Measurements from ENCODE around the gene UCP2. TPM values are rescaled to one million over a fixed set of nuclear protein-coding genes. Genes with fewer than 3 reads are reported as not detected.

Gene UCP2
- total RNA-seq, 1 donor from 2014 or later = 69.2 TPM

GRCh38 chr11:73958521-73959141 is 24.0 kb downstream of the UCP2 start:
- Mint-ChIP-seq H3K27ac (no peak overlapping the region), H3K4me3 (peak overlapping the region; percentile 19), H3K36me3 (no peaks in the 10 kb centered on the region), H3K9me3 (no peaks in the 10 kb centered on the region), H3K4me1 (peaks cover 16% of the 10 kb centered on the region), H3K27me3 (ENCODE audit: insufficient read depth, low read depth) (peaks cover 6% of the 10 kb centered on the region)
- Histone ChIP-seq H3K4me2 (no peak overlapping the region), H2AFZ (replicated peaks) (peak overlapping the region; percentile 19), H3K4me3 (no peak overlapping the region), H3K9ac (no peak overlapping the region), H3K4me1 (peaks cover 6% of the 10 kb centered on the region), H3F3A (ENCODE audit: low read depth) (no peaks in the 10 kb centered on the region), H3K9me3 (ENCODE audit: low read depth) (no peaks in the 10 kb centered on the region), H3K27me3 (no peaks in the 10 kb centered on the region), H3K79me2 (ENCODE audit: low read depth) (no peaks in the 10 kb centered on the region), H3K36me3 (no peaks in the 10 kb centered on the region), H4K20me1 (ENCODE audit: low read depth) (no peaks in the 10 kb centered on the region), H3K27ac (no peak overlapping the region)
- no peak for DNase-seq (ENCODE audit: low spot score)
- no peak for TF ChIP-seq CTCF (IDR thresholded peaks at IDR 0.05)
- TF ChIP-seq EZH2 (IDR thresholded peaks at IDR 0.05) = no peak
- TF ChIP-seq EZH2phosphoT487 (IDR thresholded peaks at IDR 0.05) = no peak

GRCh38 chr11:73957654-73958361 is 24.8 kb downstream of the UCP2 start:
- H4K20me1 ChIP-seq (ENCODE audit: low read depth) = no peaks in the 10 kb centered on the region
- no peak overlapping the region for H3K27ac ChIP-seq
- Mint-ChIP-seq H3K27ac (peak overlapping the region; percentile 62), H3K4me1 (peaks cover 16% of the 10 kb centered on the region), H3K4me3 (peak overlapping the region; percentile 19), H3K36me3 (no peaks in the 10 kb centered on the region), H3K9me3 (no peaks in the 10 kb centered on the region), H3K27me3 (ENCODE audit: insufficient read depth, low read depth) (peaks cover 6% of the 10 kb centered on the region)
- H3K36me3 ChIP-seq = no peaks in the 10 kb centered on the region
- no peaks in the 10 kb centered on the region for H3K79me2 ChIP-seq (ENCODE audit: low read depth)
- DNase-seq (ENCODE audit: low spot score) = no peak
- no peak for TF ChIP-seq CTCF (IDR thresholded peaks at IDR 0.05)
- TF ChIP-seq EZH2phosphoT487 (IDR thresholded peaks at IDR 0.05) = no peak
- no peak for TF ChIP-seq EZH2 (IDR thresholded peaks at IDR 0.05)
- H2AFZ ChIP-seq (replicated peaks) = no peak overlapping the region
- H3F3A ChIP-seq (ENCODE audit: low read depth) = no peaks in the 10 kb centered on the region
- H3K9ac ChIP-seq = no peak overlapping the region
- H3K4me1 ChIP-seq = peaks cover 6% of the 10 kb centered on the region
- no peaks in the 10 kb centered on the region for H3K27me3 ChIP-seq
- no peak overlapping the region for H3K4me2 ChIP-seq
- H3K4me3 ChIP-seq = no peak overlapping the region
- H3K9me3 ChIP-seq (ENCODE audit: low read depth) = no peaks in the 10 kb centered on the region

DNA sequence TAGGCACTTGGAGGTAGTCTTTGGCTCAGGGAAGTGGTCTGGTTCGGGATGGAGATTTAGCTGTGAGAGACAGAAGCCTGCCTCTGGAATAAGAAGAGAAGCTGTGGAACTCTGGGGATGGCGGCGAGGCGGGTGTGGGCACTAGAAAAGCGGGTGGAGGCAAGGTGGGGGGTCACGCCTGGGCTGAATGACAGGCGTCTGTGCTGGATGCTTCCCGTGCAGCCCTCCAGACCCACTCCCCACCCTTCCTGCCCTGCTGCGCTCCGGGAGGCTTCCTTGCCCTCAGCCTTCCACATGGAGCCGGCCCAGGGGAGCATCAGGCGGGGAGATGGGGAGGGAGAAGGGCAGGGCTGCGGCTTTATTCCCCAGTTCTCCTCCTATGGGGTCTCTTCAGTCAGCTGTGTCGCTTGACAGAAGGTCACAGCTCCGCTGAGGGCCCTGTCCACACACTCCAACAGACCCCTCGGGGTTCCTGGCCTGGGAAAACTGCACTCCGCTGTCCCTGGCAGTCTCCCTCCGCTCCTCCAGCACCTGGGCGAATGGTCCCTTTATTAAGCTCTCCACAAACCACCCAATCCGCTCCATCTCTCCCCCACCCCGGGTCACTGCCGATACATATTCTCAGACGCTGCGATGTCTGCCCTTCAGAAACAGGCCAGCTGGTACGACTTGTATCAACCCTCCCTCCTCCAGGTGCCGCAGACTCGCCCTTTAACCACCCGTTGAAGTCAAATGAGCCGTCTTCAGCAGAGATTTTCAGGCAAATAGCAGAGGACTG is 25.6 kb downstream of the UCP2 start:
- no peak overlapping the region for H2AFZ ChIP-seq (replicated peaks)
- H3K4me3 Mint-ChIP-seq = no peak overlapping the region
- TF ChIP-seq EZH2 (IDR thresholded peaks at IDR 0.05) (no peak), EZH2phosphoT487 (IDR thresholded peaks at IDR 0.05) (no peak), CTCF (IDR thresholded peaks at IDR 0.05) (no peak)

More for the DNA sequence above, 25.6 kb downstream of the UCP2 start:
- H3K9ac ChIP-seq = no peak overlapping the region
- H3K4me1 ChIP-seq = peaks cover 6% of the 10 kb centered on the region
- DNase-seq (ENCODE audit: low spot score) = no peak
- H3K27ac ChIP-seq = no peak overlapping the region
- no peaks in the 10 kb centered on the region for H4K20me1 ChIP-seq (ENCODE audit: low read depth)
- H3F3A ChIP-seq (ENCODE audit: low read depth) = no peaks in the 10 kb centered on the region
- no peaks in the 10 kb centered on the region for H3K79me2 ChIP-seq (ENCODE audit: low read depth)
- Mint-ChIP-seq H3K4me1 (peaks cover 16% of the 10 kb centered on the region), H3K27ac (peak overlapping the region; percentile 62), H3K9me3 (no peaks in the 10 kb centered on the region), H3K36me3 (no peaks in the 10 kb centered on the region), H3K27me3 (ENCODE audit: insufficient read depth, low read depth) (peaks cover 5% of the 10 kb centered on the region)
- H3K4me3 ChIP-seq = no peak overlapping the region
- H3K27me3 ChIP-seq = no peaks in the 10 kb centered on the region
- H3K4me2 ChIP-seq = no peak overlapping the region
- H3K36me3 ChIP-seq = no peaks in the 10 kb centered on the region
- H3K9me3 ChIP-seq (ENCODE audit: low read depth) = no peaks in the 10 kb centered on the region

All from neural progenitor cell (in vitro differentiated cells).